Stimulated activated CD8-positive, alpha-beta memory T cell treated with anti-CD3 and anti-CD28 coated beads, Interleukin-12 subunit alpha, Interleukin-12 subunit beta, amount 100 ng/mL, for 24 hours (primary cell): Measurements from ENCODE around the gene ARHGAP4.

Source experiments
- DNase-seq: peaks from one replicate; pipeline ENCODE4 v3.0.0-alpha.2; 2020; ENCODE audit errors: extremely low read depth

Gene ARHGAP4

GRCh38 chrX:153882086-153882498 lies 44.0 kb downstream of the ARHGAP4 start:
- no peak for DNase-seq

GRCh38 chrX:153881281-153881680 lies 44.8 kb downstream of the ARHGAP4 start:
- DNase-seq, result no peak

- DNase-seq, result no peak
Observed at GRCh38 chrX:153880440-153880815, 45.6 kb downstream of the ARHGAP4 start.

- no peak for DNase-seq
Observed at GRCh38 chrX:153879741-153880439, 46.2 kb downstream of the ARHGAP4 start.

GRCh38 chrX:153878969-153879653 lies 47.0 kb downstream of the ARHGAP4 start:
- DNase-seq, result no peak

- no peak for DNase-seq
Observed at GRCh38 chrX:153878345-153878744, 47.7 kb downstream of the ARHGAP4 start.

GRCh38 chrX:153877571-153878261 lies 48.3 kb downstream of the ARHGAP4 start:
- no peak for DNase-seq

GRCh38 chrX:153876112-153876491 lies 50.0 kb downstream of the ARHGAP4 start:
- DNase-seq, result no peak

GRCh38 chrX:153875391-153876111 lies 50.5 kb downstream of the ARHGAP4 start:
- DNase-seq, result no peak

- no peak for DNase-seq
Observed at GRCh38 chrX:153874366-153875125, 51.5 kb downstream of the ARHGAP4 start.

- DNase-seq, result no peak
Observed at GRCh38 chrX:153874085-153874365, 52.0 kb downstream of the ARHGAP4 start.

- no peak for DNase-seq
Observed at GRCh38 chrX:153873282-153874084, 52.6 kb downstream of the ARHGAP4 start.

- no peak for DNase-seq
Observed at GRCh38 chrX:153871946-153872878, 53.9 kb downstream of the ARHGAP4 start.

GRCh38 chrX:153871451-153871850 lies 54.6 kb downstream of the ARHGAP4 start:
- no peak for DNase-seq

- DNase-seq, result no peak
Observed at GRCh38 chrX:153870791-153871360, 55.2 kb downstream of the ARHGAP4 start.

GRCh38 chrX:153870288-153870690 lies 55.8 kb downstream of the ARHGAP4 start:
- DNase-seq, result no peak

GRCh38 chrX:153869473-153870287 lies 56.4 kb downstream of the ARHGAP4 start:
- DNase-seq, result no peak
